Activated CD4-positive, alpha-beta T cell treated with anti-CD3 and anti-CD28 coated beads, Interleukin-2, amount 50 U/mL, for 4 hours (primary cell): ENCODE results near the gene WSB2.

Experiments
- DNase-seq, 2 experiments: peaks; one replicate each; pipeline ENCODE4 v3.0.0-alpha.2; 2020

The WSB2 gene

DNA sequence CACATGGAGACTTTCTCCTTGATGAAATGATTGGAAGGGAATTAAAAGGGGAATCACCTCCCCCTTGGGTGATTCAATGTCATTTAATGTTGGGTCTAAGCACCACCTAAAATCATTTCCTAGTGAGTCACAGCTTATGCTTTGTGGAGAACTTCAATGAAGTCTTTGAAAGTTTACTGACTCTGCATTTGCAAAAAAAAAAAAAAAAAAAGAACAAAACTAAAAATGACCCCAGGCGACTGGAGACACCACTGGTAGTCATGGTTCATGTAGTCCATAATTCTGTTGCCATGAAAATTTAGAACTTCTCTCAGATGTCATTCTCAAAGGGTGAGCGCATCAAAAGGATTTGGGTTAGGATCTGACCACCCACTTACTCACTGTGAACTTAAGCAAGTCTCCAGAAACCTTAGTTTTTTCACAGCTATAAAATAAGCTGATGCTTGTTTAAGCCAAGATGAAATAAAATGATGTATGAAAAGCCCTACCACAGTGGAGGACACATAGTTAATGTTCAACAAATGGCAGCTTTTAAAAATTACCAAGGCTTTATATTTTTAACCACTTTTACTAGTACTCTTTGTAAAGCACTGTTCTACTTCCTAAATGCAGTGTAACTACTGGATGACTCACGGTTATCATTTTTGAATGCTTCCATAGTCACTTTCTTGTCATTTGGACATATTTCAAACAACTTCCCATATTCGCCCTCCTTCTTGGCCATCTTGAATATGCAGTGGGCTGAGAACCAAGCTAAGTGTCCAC, 74.1 kb downstream of the WSB2 start:
- no peak for DNase-seq

DNA sequence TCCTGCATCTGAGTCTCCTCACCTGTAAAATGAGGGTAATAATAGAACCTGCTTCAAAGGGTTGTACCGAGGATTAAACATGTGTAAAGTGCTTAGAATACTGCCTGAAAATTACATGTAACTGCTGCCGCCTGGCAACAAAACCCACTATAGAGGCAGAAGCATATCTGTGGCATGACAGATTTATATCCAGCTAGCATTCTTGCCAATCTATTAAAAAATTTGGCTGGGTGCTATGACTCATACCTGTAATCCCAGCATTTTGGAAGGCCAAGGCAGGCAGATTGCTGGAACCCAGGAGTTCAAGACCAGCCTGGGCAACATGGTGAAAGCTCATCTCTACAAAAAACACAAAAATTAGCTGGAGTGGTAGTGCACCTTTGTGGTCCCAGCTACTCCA, 75.8 kb downstream of the WSB2 start:
- DNase-seq = no peak
